ENCODE measurements around the gene WDR17. TPM values are rescaled to one million over a fixed set of nuclear protein-coding genes. Genes with fewer than 3 reads are reported as not detected.

The WDR17 gene
- total and polyA plus RNA-seq, 4 donors, result 0.81 to 7.5 (median 3.1) TPM

- TF ChIP-seq CTCF (IDR thresholded peaks at IDR 0.05; ENCODE audit: control extremely low read depth, extremely low read depth), result no peak
- Histone ChIP-seq H3K4me1 (ENCODE audit: control insufficient read depth in 5 of 5, insufficient read depth in 5 of 5, low read length in 5 of 5) (no peaks in the 10 kb centered on the region), H3K9me3 (ENCODE audit: control insufficient read depth in 4 of 4, insufficient read depth in 3 of 4, low read length in 3 of 4) (no peaks in the 10 kb centered on the region), H3K4me3 (no peak overlapping the region), H3K9ac (ENCODE audit: insufficient read depth in 1 of 2, low read length in 2 of 2) (no peak overlapping the region), H3K36me3 (ENCODE audit: control insufficient read depth in 4 of 4, insufficient read depth in 4 of 4, low read length in 4 of 4) (peaks cover 0 to 1% (median 0%) of the 10 kb centered on the region in 4 donors), H3K27me3 (ENCODE audit: control insufficient read depth in 3 of 3, insufficient read depth in 3 of 3, low read length in 2 of 3) (no peaks in the 10 kb centered on the region), H3K27ac (ENCODE audit: low read depth in 1 of 2, low read length in 1 of 2) (no peak overlapping the region)
- 77 to 91% methylated on average over 2 of the region's 2 CpGs for WGBS, 2 donors
- no peak for ATAC-seq (ENCODE audit: insufficient read depth, low FRiP score)
- DNase-seq, result no peak
Measured at GRCh38 chr4:176150704-176151103, 85.1 kb downstream of the WDR17 start.

GRCh38 chr4:176153124-176153523, 87.5 kb downstream of the WDR17 start:
- Histone ChIP-seq H3K27ac (ENCODE audit: low read depth in 1 of 2, low read length in 1 of 2) (no peak overlapping the region), H3K36me3 (ENCODE audit: control insufficient read depth in 4 of 4, insufficient read depth in 4 of 4, low read length in 4 of 4) (peaks cover 0 to 1% (median 0%) of the 10 kb centered on the region in 4 donors), H3K9me3 (ENCODE audit: control insufficient read depth in 4 of 4, insufficient read depth in 3 of 4, low read length in 3 of 4) (no peaks in the 10 kb centered on the region), H3K27me3 (ENCODE audit: control insufficient read depth in 3 of 3, insufficient read depth in 3 of 3, low read length in 2 of 3) (no peaks in the 10 kb centered on the region), H3K4me1 (ENCODE audit: control insufficient read depth in 5 of 5, insufficient read depth in 5 of 5, low read length in 5 of 5) (no peaks in the 10 kb centered on the region), H3K9ac (ENCODE audit: insufficient read depth in 1 of 2, low read length in 2 of 2) (no peak overlapping the region), H3K4me3 (no peak overlapping the region)
- ATAC-seq (ENCODE audit: insufficient read depth, low FRiP score) (no peak), DNase-seq (no peak)
- 90% methylated on average over 4 of the region's 4 CpGs for WGBS, 2 donors
- no peak for TF ChIP-seq CTCF (IDR thresholded peaks at IDR 0.05; ENCODE audit: control extremely low read depth, extremely low read depth)

DNA sequence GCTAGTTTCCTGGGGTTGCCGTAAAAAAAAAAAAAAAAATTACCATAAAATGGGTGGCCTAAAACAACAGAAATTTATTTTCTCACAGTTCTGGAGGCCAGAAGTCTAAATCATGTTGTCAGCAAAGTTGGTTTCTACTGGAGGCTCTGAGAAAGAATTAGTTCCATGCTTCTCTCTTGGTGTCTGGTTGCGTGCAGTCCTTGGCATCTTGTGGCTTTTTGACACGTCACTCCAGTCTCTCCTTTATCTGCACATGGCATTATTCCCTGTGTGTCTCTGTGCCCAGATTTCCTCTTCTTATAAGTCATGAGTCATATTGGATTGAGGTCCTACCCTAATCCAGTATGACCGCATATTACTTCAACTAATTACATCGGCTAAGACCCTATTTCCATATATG, 91.0 kb downstream of the WDR17 start:
- H3K36me3 ChIP-seq (ENCODE audit: control insufficient read depth in 4 of 4, insufficient read depth in 4 of 4, low read length in 4 of 4), result peaks cover 0 to 3% (median under 1%) of the 10 kb centered on the region in 4 donors
- H3K9me3 ChIP-seq (ENCODE audit: control insufficient read depth in 4 of 4, insufficient read depth in 3 of 4, low read length in 3 of 4), result no peaks in the 10 kb centered on the region
- DNase-seq (no peak), ATAC-seq (ENCODE audit: insufficient read depth, low FRiP score) (no peak)
- 94 to 98% methylated on average over 5 of the region's 5 CpGs for WGBS, 2 donors
- no peak overlapping the region for H3K4me3 ChIP-seq
- H3K4me1 ChIP-seq (ENCODE audit: control insufficient read depth in 5 of 5, insufficient read depth in 5 of 5, low read length in 5 of 5), result no peaks in the 10 kb centered on the region
- no peak for TF ChIP-seq CTCF (IDR thresholded peaks at IDR 0.05; ENCODE audit: control extremely low read depth, extremely low read depth)
- H3K27me3 ChIP-seq (ENCODE audit: control insufficient read depth in 3 of 3, insufficient read depth in 3 of 3, low read length in 2 of 3), result no peaks in the 10 kb centered on the region
- H3K9ac ChIP-seq (ENCODE audit: insufficient read depth in 1 of 2, low read length in 2 of 2), result no peak overlapping the region
- H3K27ac ChIP-seq (ENCODE audit: low read depth in 1 of 2, low read length in 1 of 2), result no peak overlapping the region

DNA sequence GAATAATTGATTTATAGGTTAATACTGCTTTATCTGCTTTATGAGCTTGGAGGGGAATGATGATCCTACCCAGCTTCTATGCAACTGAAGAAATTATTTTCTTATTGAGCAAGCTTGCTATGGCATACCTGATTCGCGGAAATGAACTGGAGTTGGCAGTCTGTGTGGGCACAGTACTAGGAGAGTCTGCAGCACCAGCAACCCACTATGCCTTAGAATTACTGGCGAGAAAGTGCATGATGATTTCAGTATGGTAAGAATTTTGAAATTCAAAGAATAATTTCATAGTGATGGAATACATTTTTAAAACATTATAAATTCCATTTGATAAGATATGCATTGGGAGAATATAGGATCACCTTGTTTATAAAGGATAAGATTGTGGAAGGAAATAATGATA, 97.4 kb downstream of the WDR17 start:
- DNase-seq (no peak), ATAC-seq (ENCODE audit: insufficient read depth, low FRiP score) (no peak)
- Histone ChIP-seq H3K27me3 (ENCODE audit: control insufficient read depth in 3 of 3, insufficient read depth in 3 of 3, low read length in 2 of 3) (no peaks in the 10 kb centered on the region), H3K4me1 (ENCODE audit: control insufficient read depth in 5 of 5, insufficient read depth in 5 of 5, low read length in 5 of 5) (no peaks in the 10 kb centered on the region), H3K4me3 (no peak overlapping the region), H3K27ac (ENCODE audit: low read depth in 1 of 2, low read length in 1 of 2) (no peak overlapping the region), H3K9ac (ENCODE audit: insufficient read depth in 1 of 2, low read length in 2 of 2) (no peak overlapping the region), H3K9me3 (ENCODE audit: control insufficient read depth in 4 of 4, insufficient read depth in 3 of 4, low read length in 3 of 4) (no peaks in the 10 kb centered on the region), H3K36me3 (ENCODE audit: control insufficient read depth in 4 of 4, insufficient read depth in 4 of 4, low read length in 4 of 4) (peaks cover 0 to 3% (median 0%) of the 10 kb centered on the region in 4 donors)
- WGBS, 2 donors, result 95 to 99% methylated on average over 3 of the region's 3 CpGs
- TF ChIP-seq CTCF (IDR thresholded peaks at IDR 0.05; ENCODE audit: control extremely low read depth, extremely low read depth), result no peak

All from lung (tissue), 12 donors.